SK-MEL-5 (cell line): ENCODE measurements around the gene PMAIP1. TPM values are rescaled to one million over a fixed set of nuclear protein-coding genes. Genes with fewer than 3 reads are reported as not detected.
"Not testable (repeated sequence)": the region's sequence is repeated elsewhere in the genome, so short reads cannot be mapped to it uniquely, and the experiment has no call there.

Experiments
- DNase-seq: peaks from one replicate; pipeline ENCODE4 v3.0.0-alpha.2; 2016; ENCODE audit warnings: low read depth, low spot score
- in situ Hi-C: cut with HindIII; loops from 2 replicates; pipeline ENCODE4 v1.10.0; 2016; ENCODE audit warnings: low sequenced_read_pairs, high pct_unique_total_duplicates, low pct_unique_long_range_greater_than_20kb
- total RNA-seq: library from RNA; depleted of rRNA; stranded (reverse); fragments of >200 nt; shearing (Covaris generic); gene quantifications from 2 replicates; pipeline ENCODE4 v1.2.3, GENCODE V29; 2014

Gene PMAIP1
- total RNA-seq, 1 experiment from 2014 or later = 11.5 TPM

DNA sequence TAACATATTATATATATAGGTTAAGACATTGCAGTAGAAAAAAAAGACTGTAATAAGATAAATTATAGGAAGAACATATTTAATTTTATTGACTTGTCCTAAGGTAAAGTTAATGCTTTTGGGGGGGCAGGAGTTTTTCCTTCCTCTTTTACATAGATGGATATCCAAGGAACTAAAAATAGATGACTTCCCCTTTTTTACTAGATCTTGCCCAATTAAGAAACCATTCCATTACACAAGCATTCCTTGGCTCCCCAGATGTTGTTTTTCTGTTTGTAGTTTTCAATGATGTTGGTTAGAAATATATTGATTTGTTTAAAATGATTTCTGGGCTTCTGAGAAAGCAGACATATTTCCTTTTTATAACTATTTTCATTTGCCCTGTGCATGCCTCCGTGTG is 22.4 kb upstream of the PMAIP1 start:
- no peak for DNase-seq
- in situ Hi-C loops = no loop called here

- in situ Hi-C loops = no loop called here
- no peak for DNase-seq
These were observed 21.2 kb upstream of the PMAIP1 start for GRCh38 chr18:59878644-59879043.

DNA sequence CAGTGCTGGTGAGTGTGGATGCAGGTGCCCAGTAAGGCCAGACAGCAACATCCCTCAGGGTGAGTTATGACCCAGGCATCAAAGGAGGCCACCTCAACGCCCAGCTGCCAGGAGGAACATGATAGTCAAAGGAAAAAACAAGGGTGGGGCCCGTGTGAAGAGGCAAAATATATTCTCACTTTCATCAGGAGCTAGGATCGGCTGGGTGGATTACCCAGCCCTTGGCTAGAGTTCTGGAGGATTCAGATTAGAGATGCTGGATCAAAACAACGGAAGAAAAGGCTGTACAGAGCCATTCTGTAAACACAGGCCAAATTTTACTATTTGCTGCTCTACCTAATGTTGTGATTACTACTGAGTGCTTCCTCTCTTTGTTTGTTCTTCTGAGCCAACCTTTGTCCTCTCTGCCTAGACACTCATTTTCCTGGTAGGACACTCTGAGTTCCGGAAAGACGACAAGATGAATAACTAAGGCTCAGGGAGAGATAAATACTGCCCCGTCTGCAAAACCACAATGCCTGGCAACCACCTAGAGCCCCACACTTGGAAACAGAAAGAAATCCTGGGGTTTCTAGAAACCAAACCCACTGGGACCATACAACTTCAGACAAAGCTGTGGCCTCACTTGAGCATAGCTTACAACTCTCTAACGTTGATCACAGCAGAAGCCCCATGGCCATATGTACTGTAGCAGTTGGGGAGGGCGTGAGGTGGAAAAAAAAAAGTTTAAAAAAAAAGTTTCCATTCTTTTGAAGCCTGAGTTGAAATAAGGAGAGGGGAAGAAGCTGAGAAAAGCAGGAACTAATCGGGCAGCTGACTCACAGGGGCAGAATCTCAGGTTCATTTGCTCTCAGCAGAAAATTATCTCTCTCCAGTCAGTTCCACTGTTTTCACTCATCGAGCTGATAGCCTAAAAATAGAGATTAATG is 17.8 kb upstream of the PMAIP1 start:
- in situ Hi-C loops = no loop called here
- no peak for DNase-seq

DNA sequence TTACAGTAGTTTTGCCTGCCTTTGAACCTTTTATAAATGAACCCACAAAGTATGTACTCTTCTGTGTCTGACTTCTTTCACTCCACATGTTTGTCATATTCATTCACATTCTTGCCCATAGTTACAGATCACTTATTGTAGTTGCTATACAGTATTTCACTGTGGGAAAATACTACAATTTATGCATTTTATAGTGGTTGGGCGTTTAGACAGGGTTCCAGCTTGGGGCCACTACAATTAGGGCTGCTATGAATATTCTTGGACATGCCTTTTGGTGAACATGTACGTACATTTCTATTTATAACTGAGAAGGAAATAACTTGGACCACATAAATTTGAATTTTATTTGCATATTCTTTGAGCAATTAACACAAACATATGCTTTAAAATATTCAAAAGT is 15.4 kb upstream of the PMAIP1 start:
- no peak for DNase-seq
- in situ Hi-C loops = no loop called here

- DNase-seq = peak; percentile 61
- in situ Hi-C loops = no loop called here
These were observed 14.1 kb upstream of the PMAIP1 start for GRCh38 chr18:59885579-59886163.

DNA sequence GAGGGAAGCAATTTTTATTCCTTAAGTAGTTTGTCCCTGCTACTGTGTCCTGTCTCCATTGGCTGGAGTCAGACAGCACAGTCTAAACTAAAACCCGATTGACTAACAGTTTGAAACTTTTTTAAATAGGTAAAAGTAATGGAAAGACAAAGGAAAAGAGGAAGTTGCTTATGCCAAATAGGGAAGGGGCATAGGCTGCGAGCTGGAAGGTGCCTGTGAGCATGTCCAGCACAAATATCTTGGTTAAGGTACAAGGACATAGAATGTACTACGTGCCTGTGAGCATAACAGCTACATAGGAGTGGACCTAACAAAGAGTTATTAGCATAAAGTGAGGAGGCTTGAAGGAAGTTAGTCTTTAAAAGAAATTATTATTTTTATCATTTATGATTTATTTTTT is 13.4 kb upstream of the PMAIP1 start:
- in situ Hi-C loops, DNase-seq: not testable (repeated sequence)

DNA sequence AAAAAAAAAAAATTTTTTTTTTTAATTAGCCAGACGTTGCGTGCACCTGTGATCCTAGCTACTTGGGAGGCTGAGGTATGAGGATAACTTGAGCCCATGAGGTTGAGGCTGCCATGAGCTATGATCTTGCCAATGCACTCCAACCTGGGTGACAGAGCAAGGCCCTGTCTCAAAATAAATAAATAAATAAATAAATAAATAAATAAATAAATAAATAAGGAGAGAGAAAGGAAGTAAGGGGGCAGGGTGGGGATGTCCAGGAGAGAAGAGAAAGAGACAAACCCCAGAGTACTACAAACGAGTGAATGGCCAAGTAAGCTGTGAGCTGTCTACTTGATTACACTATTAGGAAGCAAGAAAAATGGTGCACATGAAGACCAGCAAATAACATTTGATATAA is 7.7 kb upstream of the PMAIP1 start:
- in situ Hi-C loops = no loop called here
- DNase-seq = no peak

- in situ Hi-C loops = no loop called here
- no peak for DNase-seq
These were observed 5.8 kb upstream of the PMAIP1 start for GRCh38 chr18:59893971-59894370.

DNA sequence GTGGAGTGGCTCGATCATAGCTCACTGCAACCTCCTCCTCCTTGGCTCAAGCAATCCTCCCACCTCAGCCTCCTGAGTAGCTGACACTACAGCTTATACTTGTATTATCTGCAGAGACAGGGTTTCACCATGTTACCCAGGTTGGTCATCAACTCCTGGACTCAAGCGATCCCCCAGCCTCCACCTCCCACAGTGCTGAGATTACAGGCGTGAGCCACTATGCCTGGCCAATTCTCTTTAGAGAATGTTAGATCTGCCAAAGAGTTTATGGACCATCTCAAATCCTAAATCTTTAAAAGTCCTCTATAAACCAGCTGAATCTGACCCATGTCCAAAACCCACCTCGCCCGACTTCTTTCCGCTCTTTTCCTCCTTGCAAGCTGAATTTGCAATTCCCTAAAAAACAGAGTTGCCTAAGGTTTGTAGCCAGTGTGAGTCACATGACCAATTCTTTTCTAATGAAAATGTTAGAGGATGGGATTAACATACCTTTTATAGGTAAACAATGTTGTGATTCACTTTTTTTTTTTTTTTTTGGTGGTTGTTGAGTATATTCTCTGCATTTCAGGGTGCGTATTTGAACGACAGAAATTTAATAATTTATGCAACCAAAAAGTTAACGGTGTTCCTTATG is 2.4 kb upstream of the PMAIP1 start:
- DNase-seq = no peak
- in situ Hi-C loops = no loop called here

- DNase-seq = no peak
- in situ Hi-C loops = no loop called here
These were observed 1.7 kb upstream of the PMAIP1 start for GRCh38 chr18:59898093-59898492.

- no peak for DNase-seq
- in situ Hi-C loops = no loop called here
These were observed 1.0 kb upstream of the PMAIP1 start for GRCh38 chr18:59898609-59899297.

DNA sequence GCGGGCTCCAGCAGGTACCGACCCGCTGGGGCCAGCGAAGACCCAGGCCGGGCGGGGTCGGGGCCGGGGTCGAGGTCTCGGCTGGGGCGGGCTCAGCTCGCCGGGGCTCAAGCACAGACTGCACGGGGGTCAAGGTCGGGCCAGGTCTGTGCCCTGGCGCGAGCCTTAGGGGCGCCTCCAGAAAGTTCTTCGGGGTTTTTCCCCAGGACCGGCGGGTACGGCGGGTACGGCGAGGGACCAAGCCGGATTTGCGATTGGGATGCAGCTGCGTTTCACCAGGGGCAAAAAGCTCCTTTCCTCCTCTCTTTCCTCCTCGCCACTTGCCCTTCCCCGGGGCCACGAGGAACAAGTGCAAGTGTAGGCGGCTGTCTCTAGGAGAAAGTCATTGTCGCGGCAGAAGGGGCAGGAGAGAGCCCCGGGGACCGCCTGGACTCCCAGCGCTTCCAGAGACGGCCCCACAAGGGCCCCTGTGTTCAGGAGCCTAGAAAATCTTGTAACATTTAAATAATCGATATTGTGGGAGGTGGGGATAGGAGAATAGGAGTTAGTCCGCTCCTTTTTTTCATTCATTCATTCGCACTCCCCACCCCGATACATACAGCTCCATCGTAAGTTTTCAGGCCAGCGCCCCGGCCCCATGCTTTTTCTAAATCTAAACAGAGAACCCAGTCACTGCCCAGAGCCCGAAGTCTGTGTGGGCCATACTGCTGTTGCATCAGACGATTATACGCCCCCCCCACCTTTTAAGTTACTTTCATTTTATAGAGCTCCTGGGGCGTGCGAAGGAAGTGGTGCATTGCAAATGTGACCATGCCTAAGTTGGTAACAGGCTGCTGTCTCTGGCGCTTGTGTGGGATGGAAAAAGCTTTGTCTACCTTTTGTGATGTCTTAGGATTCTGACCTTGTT is 679 bp downstream of the PMAIP1 start:
- in situ Hi-C loops = no loop called here
- peak; percentile 72 for DNase-seq

DNA sequence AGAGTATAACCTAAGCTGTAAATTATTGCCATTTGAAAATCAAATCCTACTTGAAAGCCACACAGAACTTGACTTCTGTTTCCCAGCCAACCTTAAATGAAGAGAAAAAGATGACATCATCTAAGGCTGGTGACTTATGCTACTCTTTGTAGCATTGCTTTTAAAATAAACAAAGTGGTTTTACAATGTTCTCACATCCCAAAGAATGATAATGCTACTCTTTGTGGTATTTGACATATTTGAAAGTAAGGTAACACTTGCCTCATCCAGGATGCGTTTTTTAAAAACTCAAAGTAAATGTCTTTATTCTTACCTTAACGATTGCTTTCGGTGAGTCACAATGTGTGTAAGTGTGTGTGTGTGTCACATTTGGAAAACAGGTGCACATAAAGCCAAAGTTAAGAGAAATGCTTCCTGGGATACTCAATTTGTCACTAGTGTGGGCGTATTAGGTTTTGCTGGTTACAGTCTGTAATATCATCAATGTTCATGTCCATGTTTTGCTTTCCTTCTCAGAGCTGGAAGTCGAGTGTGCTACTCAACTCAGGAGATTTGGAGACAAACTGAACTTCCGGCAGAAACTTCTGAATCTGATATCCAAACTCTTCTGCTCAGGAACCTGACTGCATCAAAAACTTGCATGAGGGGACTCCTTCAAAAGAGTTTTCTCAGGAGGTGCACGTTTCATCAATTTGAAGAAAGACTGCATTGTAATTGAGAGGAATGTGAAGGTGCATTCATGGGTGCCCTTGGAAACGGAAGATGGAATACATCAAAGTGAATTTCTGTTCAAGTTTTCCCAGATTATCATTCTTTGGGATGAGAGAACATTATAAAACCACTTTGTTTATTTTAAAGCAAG is 2.6 kb downstream of the PMAIP1 start:
- in situ Hi-C loops = no loop called here
- DNase-seq = no peak

- DNase-seq = no peak
- in situ Hi-C loops = no loop called here
These were observed 3.3 kb downstream of the PMAIP1 start for GRCh38 chr18:59902993-59903610.

GRCh38 chr18:59904011-59904601 is 4.3 kb downstream of the PMAIP1 start:
- in situ Hi-C loops = no loop called here
- DNase-seq = no peak

DNA sequence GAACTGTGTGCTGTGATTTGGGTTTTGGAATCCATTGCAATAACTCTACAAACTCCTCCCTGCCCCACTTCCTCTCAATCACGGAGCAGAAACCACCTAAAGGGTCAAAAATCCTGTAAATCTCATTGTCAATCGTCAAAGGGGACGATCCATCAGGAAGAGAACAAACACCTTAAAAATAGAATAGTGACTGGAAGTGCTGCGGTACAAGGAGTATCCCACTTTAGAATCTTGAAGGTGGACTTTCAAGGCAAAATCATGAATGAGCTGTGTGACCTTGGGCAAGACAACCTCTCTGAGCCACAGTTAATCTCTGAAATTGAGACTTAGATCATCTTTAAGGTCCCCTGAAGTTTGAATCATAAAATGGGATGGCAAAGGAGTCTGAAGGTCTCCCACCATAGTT is 5.9 kb downstream of the PMAIP1 start:
- in situ Hi-C loops = no loop called here
- no peak for DNase-seq
